SKM-1 treated with dmso at 0.1 percent for 144 hours (cell line): Measurements from ENCODE around the gene ESD.
"Not testable (repeated sequence)": the region's sequence is repeated elsewhere in the genome, so short reads cannot be mapped to it uniquely, and the experiment has no call there.

Experiments used
- DNase-seq: peaks from one replicate; lab custom pipeline; 2025; ENCODE audit not compliant: unreplicated experiment; lab: John Stamatoyannopoulos, UW

ESD gene

GRCh38 chr13:46796129-46796514, 839 bp downstream of the ESD start:
- DNase-seq = no peak

- no peak for DNase-seq
These were observed 1.6 kb downstream of the ESD start for GRCh38 chr13:46795321-46795720.

- DNase-seq = no peak
These were observed 13.5 kb downstream of the ESD start for GRCh38 chr13:46783504-46783903.

GRCh38 chr13:46782691-46783090, 14.3 kb downstream of the ESD start:
- no peak for DNase-seq

- DNase-seq = no peak
These were observed 14.9 kb downstream of the ESD start for GRCh38 chr13:46782066-46782465.

- no peak for DNase-seq
These were observed 18.1 kb downstream of the ESD start for GRCh38 chr13:46778890-46779289.

- DNase-seq = no peak
These were observed 18.9 kb downstream of the ESD start for GRCh38 chr13:46778095-46778494.

GRCh38 chr13:46775385-46776107, 21.4 kb downstream of the ESD start:
- DNase-seq = no peak

- DNase-seq = no peak
These were observed 23.4 kb downstream of the ESD start for GRCh38 chr13:46773541-46773940.

GRCh38 chr13:46771693-46772092, 25.3 kb downstream of the ESD start:
- no peak for DNase-seq

GRCh38 chr13:46769925-46770324, 27.0 kb downstream of the ESD start:
- not testable (repeated sequence) for DNase-seq

GRCh38 chr13:46761866-46762265, 35.1 kb downstream of the ESD start:
- DNase-seq = no peak

- no peak for DNase-seq
These were observed 35.8 kb downstream of the ESD start for GRCh38 chr13:46761174-46761573.

- peak; percentile 60 for DNase-seq
These were observed 37.1 kb downstream of the ESD start for GRCh38 chr13:46759846-46760245.

- DNase-seq = no peak
These were observed 39.3 kb downstream of the ESD start for GRCh38 chr13:46757640-46758039.

- peak; percentile 16 for DNase-seq
These were observed 40.0 kb downstream of the ESD start for GRCh38 chr13:46756977-46757376.

GRCh38 chr13:46755508-46755907, 41.5 kb downstream of the ESD start:
- DNase-seq = not testable (repeated sequence)

GRCh38 chr13:46754812-46755211, 42.1 kb downstream of the ESD start:
- DNase-seq = no peak

- no peak for DNase-seq
These were observed 43.0 kb downstream of the ESD start for GRCh38 chr13:46753917-46754316.

- DNase-seq = no peak
These were observed 43.8 kb downstream of the ESD start for GRCh38 chr13:46753137-46753536.

GRCh38 chr13:46751811-46752635, 44.9 kb downstream of the ESD start:
- DNase-seq = peak; percentile 70

- DNase-seq = no peak
These were observed 47.0 kb downstream of the ESD start for GRCh38 chr13:46749951-46750350.
